K562 (cell line): Measurements from ENCODE around the gene ADIPOR1. TPM values are rescaled to one million over a fixed set of nuclear protein-coding genes. Genes with fewer than 3 reads are reported as not detected.

Experiments
- polyA plus RNA-seq, 8 experiments: library from polyadenylated mRNA; depleted of rRNA in 4 of 8; stranded (reverse) in 5 of 8; unstranded in 3 of 8; fragments of >200 nt; fragmentation: Nextera tagmentation in 2 of 8; fragmentation: Illumina TruSeq in 1 of 8; extraction: Ambion mirVana in 2 of 8; extraction: Trizol in 1 of 8; gene quantifications; 2 replicates each; pipeline versions ENCODE4 v1.2.1 to v1.2.3, GENCODE V29; 2011 to 2014; ENCODE audit warnings: inconsistent platforms in 1 of 8, missing spikeins in 1 of 8
- small RNA-seq: library from RNA; depleted of rRNA; stranded (forward); fragments of <200 nt; gene quantifications from one replicate; pipeline ENCODE3, GENCODE V24; 2014
- total RNA-seq, 7 experiments: library from RNA; depleted of rRNA in 6 of 7; stranded (reverse); fragments of >200 nt in 6 of 7; fragmentation: Illumina TruSeq in 2 of 7; extraction: Trizol in 2 of 7; gene quantifications; 2 replicates each; pipeline versions ENCODE4 v1.2.1 to v1.2.3, GENCODE V29; 2011 to 2021; ENCODE audit warnings: low replicate concordance in 1 of 7

ADIPOR1 gene
- total and polyA plus RNA-seq, 9 of the 15 experiments (the other 6 are each of a cell fraction or from before 2014, with no cell fraction given) = 29.0 to 217 (median 100) TPM

Small RNAs within 50 kb of the gene (small RNA-seq; reads per million reads assigned to genes)
- not detected for gene RF00019

Other genes with a start within 250 kb of the ADIPOR1 start
Only the 7 nearest of the 12 such genes appear.
- gene PCAT6, start 147.4 kb downstream of the ADIPOR1 start, total RNA-seq (2014; rRNA removed) = 0.45 TPM in 1 of 2 replicates, not detected in the other
- gene PCAT6, start 147.4 kb downstream of the ADIPOR1 start, total RNA-seq (2014; rRNA removed; fragmentation: Illumina TruSeq; extraction: Trizol) = 0.25 TPM in 1 of 2 replicates, not detected in the other
- 0.36 TPM in 1 of 2 replicates, not detected in the other for gene PCAT6, start 147.4 kb downstream of the ADIPOR1 start, total RNA-seq (2015; rRNA removed; fragmentation: Illumina TruSeq; extraction: Trizol)
- 2.4 and 2.5 TPM in 2 replicates for gene PCAT6, start 147.4 kb downstream of the ADIPOR1 start, total RNA-seq (2021)
- 1.0 and 2.2 TPM in 2 replicates for gene PCAT6, start 147.4 kb downstream of the ADIPOR1 start, polyA plus RNA-seq (2011; rRNA removed)
- 0.65 and 2.8 TPM in 2 replicates for gene PCAT6, start 147.4 kb downstream of the ADIPOR1 start, polyA plus RNA-seq (2014; fragmentation: Illumina TruSeq; extraction: Trizol)
- gene PCAT6, start 147.4 kb downstream of the ADIPOR1 start, polyA plus RNA-seq (2014; fragmentation: Nextera tagmentation; extraction: Ambion mirVana) = under 1 TPM; 0.35 to 0.42 TPM
- gene PCAT6, start 147.4 kb downstream of the ADIPOR1 start, polyA plus RNA-seq (2014; rRNA removed) = 0.13 and 1.0 TPM in 2 replicates
- gene RABIF, start 69.2 kb downstream of the ADIPOR1 start, total RNA-seq (2014; rRNA removed) = 7.4 and 11.4 TPM in 2 replicates
- 8.8 and 9.8 TPM in 2 replicates for gene RABIF, start 69.2 kb downstream of the ADIPOR1 start, total RNA-seq (2014; rRNA removed; fragmentation: Illumina TruSeq; extraction: Trizol)
- gene RABIF, start 69.2 kb downstream of the ADIPOR1 start, total RNA-seq (2015; rRNA removed; fragmentation: Illumina TruSeq; extraction: Trizol) = 13.3 and 13.4 TPM in 2 replicates
- gene RABIF, start 69.2 kb downstream of the ADIPOR1 start, total RNA-seq (2021) = 11.0 and 12.3 TPM in 2 replicates
- 14.9 and 17.1 TPM in 2 replicates for gene RABIF, start 69.2 kb downstream of the ADIPOR1 start, polyA plus RNA-seq (2011; rRNA removed)
- gene RABIF, start 69.2 kb downstream of the ADIPOR1 start, polyA plus RNA-seq (2014; fragmentation: Illumina TruSeq; extraction: Trizol) = 17.6 and 20.1 TPM in 2 replicates
- gene RABIF, start 69.2 kb downstream of the ADIPOR1 start, polyA plus RNA-seq (2014; fragmentation: Nextera tagmentation; extraction: Ambion mirVana) = 10 to 100 TPM in 1 of 2 experiments, 1 to 10 TPM in 1; 8.7 to 10.1 TPM
- gene RABIF, start 69.2 kb downstream of the ADIPOR1 start, polyA plus RNA-seq (2014; rRNA removed) = 13.8 and 14.3 TPM in 2 replicates
- gene KLHL12, start 31.1 kb downstream of the ADIPOR1 start, total RNA-seq (2014; rRNA removed) = 30.7 and 31.5 TPM in 2 replicates
- 40.6 and 43.4 TPM in 2 replicates for gene KLHL12, start 31.1 kb downstream of the ADIPOR1 start, total RNA-seq (2014; rRNA removed; fragmentation: Illumina TruSeq; extraction: Trizol)
- 34.7 and 35.0 TPM in 2 replicates for gene KLHL12, start 31.1 kb downstream of the ADIPOR1 start, total RNA-seq (2015; rRNA removed; fragmentation: Illumina TruSeq; extraction: Trizol)
- gene KLHL12, start 31.1 kb downstream of the ADIPOR1 start, total RNA-seq (2021) = 32.0 and 35.2 TPM in 2 replicates
- 66.8 and 85.1 TPM in 2 replicates for gene KLHL12, start 31.1 kb downstream of the ADIPOR1 start, polyA plus RNA-seq (2011; rRNA removed)
- gene KLHL12, start 31.1 kb downstream of the ADIPOR1 start, polyA plus RNA-seq (2014; fragmentation: Illumina TruSeq; extraction: Trizol) = 37.4 and 40.4 TPM in 2 replicates
- 10 to 100 TPM; 23.1 to 25.7 TPM for gene KLHL12, start 31.1 kb downstream of the ADIPOR1 start, polyA plus RNA-seq (2014; fragmentation: Nextera tagmentation; extraction: Ambion mirVana)
- gene KLHL12, start 31.1 kb downstream of the ADIPOR1 start, polyA plus RNA-seq (2014; rRNA removed) = 32.0 and 33.4 TPM in 2 replicates
- gene CYB5R1, start 8.9 kb upstream of the ADIPOR1 start, total RNA-seq (2014; rRNA removed) = 42.8 and 48.3 TPM in 2 replicates
- 34.4 and 34.6 TPM in 2 replicates for gene CYB5R1, start 8.9 kb upstream of the ADIPOR1 start, total RNA-seq (2014; rRNA removed; fragmentation: Illumina TruSeq; extraction: Trizol)
- gene CYB5R1, start 8.9 kb upstream of the ADIPOR1 start, total RNA-seq (2015; rRNA removed; fragmentation: Illumina TruSeq; extraction: Trizol) = 32.2 and 32.3 TPM in 2 replicates
- gene CYB5R1, start 8.9 kb upstream of the ADIPOR1 start, total RNA-seq (2021) = 38.8 and 41.1 TPM in 2 replicates
- gene CYB5R1, start 8.9 kb upstream of the ADIPOR1 start, polyA plus RNA-seq (2011; rRNA removed) = 29.0 and 35.8 TPM in 2 replicates
- 46.6 and 48.6 TPM in 2 replicates for gene CYB5R1, start 8.9 kb upstream of the ADIPOR1 start, polyA plus RNA-seq (2014; fragmentation: Illumina TruSeq; extraction: Trizol)
- gene CYB5R1, start 8.9 kb upstream of the ADIPOR1 start, polyA plus RNA-seq (2014; fragmentation: Nextera tagmentation; extraction: Ambion mirVana) = 10 to 100 TPM; 10.6 to 14.3 TPM
- 30.6 and 47.9 TPM in 2 replicates for gene CYB5R1, start 8.9 kb upstream of the ADIPOR1 start, polyA plus RNA-seq (2014; rRNA removed)
- gene TMEM183A, start 49.1 kb upstream of the ADIPOR1 start, total RNA-seq (2014; rRNA removed) = 119 and 136 TPM in 2 replicates
- 127 and 136 TPM in 2 replicates for gene TMEM183A, start 49.1 kb upstream of the ADIPOR1 start, total RNA-seq (2014; rRNA removed; fragmentation: Illumina TruSeq; extraction: Trizol)
- 114 TPM in 2 replicates for gene TMEM183A, start 49.1 kb upstream of the ADIPOR1 start, total RNA-seq (2015; rRNA removed; fragmentation: Illumina TruSeq; extraction: Trizol)
- 124 and 143 TPM in 2 replicates for gene TMEM183A, start 49.1 kb upstream of the ADIPOR1 start, total RNA-seq (2021)
- 166 and 180 TPM in 2 replicates for gene TMEM183A, start 49.1 kb upstream of the ADIPOR1 start, polyA plus RNA-seq (2011; rRNA removed)
- gene TMEM183A, start 49.1 kb upstream of the ADIPOR1 start, polyA plus RNA-seq (2014; fragmentation: Illumina TruSeq; extraction: Trizol) = 144 and 190 TPM in 2 replicates
- 10 to 100 TPM; 23.4 to 31.8 TPM for gene TMEM183A, start 49.1 kb upstream of the ADIPOR1 start, polyA plus RNA-seq (2014; fragmentation: Nextera tagmentation; extraction: Ambion mirVana)
- gene TMEM183A, start 49.1 kb upstream of the ADIPOR1 start, polyA plus RNA-seq (2014; rRNA removed) = 124 and 139 TPM in 2 replicates
- gene PPFIA4, start 68.2 kb upstream of the ADIPOR1 start, total RNA-seq (2014; rRNA removed) = 0.94 and 1.00 TPM in 2 replicates
- 0.22 and 0.36 TPM in 2 replicates for gene PPFIA4, start 68.2 kb upstream of the ADIPOR1 start, total RNA-seq (2014; rRNA removed; fragmentation: Illumina TruSeq; extraction: Trizol)
- 0.43 and 0.60 TPM in 2 replicates for gene PPFIA4, start 68.2 kb upstream of the ADIPOR1 start, total RNA-seq (2015; rRNA removed; fragmentation: Illumina TruSeq; extraction: Trizol)
- gene PPFIA4, start 68.2 kb upstream of the ADIPOR1 start, total RNA-seq (2021) = 1.9 and 2.0 TPM in 2 replicates
- gene PPFIA4, start 68.2 kb upstream of the ADIPOR1 start, polyA plus RNA-seq (2011; rRNA removed) = 12.0 and 15.5 TPM in 2 replicates
- gene PPFIA4, start 68.2 kb upstream of the ADIPOR1 start, polyA plus RNA-seq (2014; fragmentation: Illumina TruSeq; extraction: Trizol) = 0.69 and 0.70 TPM in 2 replicates
- gene PPFIA4, start 68.2 kb upstream of the ADIPOR1 start, polyA plus RNA-seq (2014; fragmentation: Nextera tagmentation; extraction: Ambion mirVana) = under 1 TPM; 0.07 to 0.08 TPM
- gene PPFIA4, start 68.2 kb upstream of the ADIPOR1 start, polyA plus RNA-seq (2014; rRNA removed) = 1.2 and 5.3 TPM in 2 replicates
- not detected in 2 replicates for gene MYOG, start 127.7 kb upstream of the ADIPOR1 start, total RNA-seq (2014; rRNA removed)
- gene MYOG, start 127.7 kb upstream of the ADIPOR1 start, total RNA-seq (2014; rRNA removed; fragmentation: Illumina TruSeq; extraction: Trizol) = not detected in 2 replicates
- gene MYOG, start 127.7 kb upstream of the ADIPOR1 start, total RNA-seq (2015; rRNA removed; fragmentation: Illumina TruSeq; extraction: Trizol) = not detected in 2 replicates
- gene MYOG, start 127.7 kb upstream of the ADIPOR1 start, total RNA-seq (2021) = not detected in 2 replicates
- gene MYOG, start 127.7 kb upstream of the ADIPOR1 start, polyA plus RNA-seq (2011; rRNA removed) = not detected in 2 replicates
- gene MYOG, start 127.7 kb upstream of the ADIPOR1 start, polyA plus RNA-seq (2014; fragmentation: Illumina TruSeq; extraction: Trizol) = not detected in 2 replicates
- gene MYOG, start 127.7 kb upstream of the ADIPOR1 start, polyA plus RNA-seq (2014; fragmentation: Nextera tagmentation; extraction: Ambion mirVana) = not detected
- not detected in 2 replicates for gene MYOG, start 127.7 kb upstream of the ADIPOR1 start, polyA plus RNA-seq (2014; rRNA removed)